HCT116 (cell line): ENCODE results near the gene HDLBP. TPM values are rescaled to one million over a fixed set of nuclear protein-coding genes. Genes with fewer than 3 reads are reported as not detected.

ENCODE experiments used
- ATAC-seq: fragments of 200-7000 bp; cut with Tn5 transposase; 2 replicates; pipeline ENCODE4 v1.9.1; 2020; ENCODE audit warnings: mild to moderate bottlenecking, moderate library complexity
- BruUV-seq: library from RNA; stranded (reverse); fragments of 400-500 nt; replicated peaks from 2 replicates; lab custom pipeline; 2021; lab: Mats Ljungman, UMichigan
- CTCF ChIA-PET: fragments of 300-600 bp; sonication (Branson Sonifier 250); formaldehyde crosslinking; loops from one replicate; lab custom pipeline; 2021; ENCODE audit warnings: antibody characterized with exemption; lab: Charles Lee
- POLR2A ChIA-PET: fragments of 300-600, 350-600 bp; sonication (Branson Sonifier 250); formaldehyde crosslinking; loops from one replicate; lab custom pipeline; 2021; ENCODE audit warnings: antibody characterized with exemption; lab: Charles Lee
- RAD21 ChIA-PET, 2 experiments: fragments of 300-600 bp; sonication (Branson Sonifier 250); formaldehyde crosslinking; loops; one replicate each; lab custom pipeline; 2023; ENCODE audit warnings: low total read pairs in 2 of 2; ENCODE audit not compliant: uncharacterized antibody in 2 of 2, unreplicated experiment in 2 of 2, low non-redundant PET in 1 of 2; lab: Charles Lee
- DNase-seq: peaks from one replicate; pipeline ENCODE4 v3.0.0-alpha.2; 2010; ENCODE audit warnings: low read depth, low spot score
- H2AFZ ChIP-seq: fragments of 200-600 bp; shearing (Covaris generic), sonication (generic); 2 replicates; pipeline ENCODE4 v1.6.1; 2017; ENCODE audit warnings: low read depth, mixed run types, mixed read lengths, antibody characterized with exemption, low read length; ENCODE audit not compliant: poor library complexity, severe bottlenecking
- H3K27ac ChIP-seq: 2 replicates; pipeline ENCODE4 v1.5.1; 2012; ENCODE audit warnings: low read depth, low read length
- H3K27me3 ChIP-seq: fragments of 200-600 bp; sonication (generic); 2 replicates; pipeline ENCODE4 v1.6.1; 2016; ENCODE audit warnings: mixed run types, low read length, mixed read lengths; ENCODE audit not compliant: insufficient read depth
- H3K36me3 ChIP-seq, 2 experiments: fragments of 200-500 bp in 1 of 2; fragments of 200-600 bp in 1 of 2; sonication (Bioruptor generic) in 1 of 2; sonication (generic) in 1 of 2; 2 replicates each; pipeline versions ENCODE4 v1.5.1 to v1.6.1; 2014 to 2016; ENCODE audit warnings: low read length in 2 of 2, inconsistent platforms in 1 of 2, mixed read lengths in 1 of 2, mixed run types in 1 of 2; ENCODE audit not compliant: insufficient read depth in 2 of 2, control insufficient read depth in 1 of 2
- H3K4me1 ChIP-seq, 2 experiments: fragments of 200-600 bp in 1 of 2; sonication (generic) in 1 of 2; 2 replicates each; pipeline versions ENCODE4 v1.5.1 to v1.6.1; 2012 to 2017; ENCODE audit warnings: low read length in 2 of 2, inconsistent platforms in 1 of 2, mild to moderate bottlenecking in 1 of 2, mixed read lengths in 1 of 2, mixed run types in 1 of 2, moderate library complexity in 1 of 2; ENCODE audit not compliant: insufficient read depth in 2 of 2, control insufficient read depth in 1 of 2
- H3K4me2 ChIP-seq: fragments of 200-600 bp; sonication (generic); 2 replicates; pipeline ENCODE4 v1.6.1; 2017; ENCODE audit warnings: mixed run types, low read length, mixed read lengths
- H3K4me3 ChIP-seq, 2 experiments: fragments of 200-600 bp in 1 of 2; sonication (generic) in 1 of 2; replicated peaks in 1 of 2; 2 replicates each; pipeline ENCODE4 v1.5.1; 2011 to 2016; ENCODE audit warnings: low read length in 2 of 2, control low read depth in 1 of 2, low read depth in 1 of 2, mild to moderate bottlenecking in 1 of 2, mixed read lengths in 1 of 2, mixed run types in 1 of 2
- H3K79me2 ChIP-seq: fragments of 200-600 bp; sonication (generic); 2 replicates; pipeline ENCODE4 v1.6.1; 2017; ENCODE audit warnings: mild to moderate bottlenecking, mixed run types, low read length, moderate library complexity, mixed read lengths; ENCODE audit not compliant: insufficient read depth
- H3K9ac ChIP-seq: fragments of 200-600 bp; sonication (generic); 2 replicates; pipeline ENCODE4 v1.6.1; 2016; ENCODE audit warnings: low read length, mixed read lengths
- H3K9me2 ChIP-seq: fragments of 200-600 bp; sonication (generic), shearing (Covaris generic); 2 replicates; pipeline ENCODE4 v1.6.1; 2017; ENCODE audit warnings: mixed run types, mild to moderate bottlenecking, moderate library complexity; ENCODE audit not compliant: insufficient read depth
- H3K9me3 ChIP-seq, 2 experiments: fragments of 200-500 bp in 1 of 2; fragments of 200-600 bp in 1 of 2; sonication (Bioruptor generic) in 1 of 2; sonication (generic) in 1 of 2; 2 replicates each; pipeline ENCODE4 v1.6.1; 2014 to 2017; ENCODE audit warnings: low read length in 2 of 2, mixed read lengths in 2 of 2, inconsistent platforms in 1 of 2, low read depth in 1 of 2, mild to moderate bottlenecking in 1 of 2, mixed run types in 1 of 2, moderate library complexity in 1 of 2; ENCODE audit not compliant: control insufficient read depth in 1 of 2, insufficient read depth in 1 of 2
- H4K20me1 ChIP-seq: fragments of 200-600 bp; sonication (generic), shearing (Covaris generic); 2 replicates; pipeline ENCODE4 v1.6.1; 2017; ENCODE audit warnings: mixed run types, mild to moderate bottlenecking, moderate library complexity; ENCODE audit not compliant: insufficient read depth
- ATF3 ChIP-seq: IDR thresholded peaks from 2 replicates; pipeline ENCODE4 v1.6.1; 2012
- CBX3 ChIP-seq: IDR thresholded peaks from 2 replicates; pipeline ENCODE4 v1.6.1; 2012; ENCODE audit warnings: low read depth
- CEBPB ChIP-seq: IDR thresholded peaks from 2 replicates; pipeline ENCODE4 v1.6.1; 2012; ENCODE audit warnings: low read depth
- EGR1 ChIP-seq: IDR thresholded peaks from 2 replicates; pipeline ENCODE4 v1.6.1; 2012; ENCODE audit warnings: low read depth
- ELF1 ChIP-seq: IDR thresholded peaks from 2 replicates; pipeline ENCODE4 v1.6.1; 2012; ENCODE audit warnings: low read depth, borderline replicate concordance
- EZH2 ChIP-seq: fragments of 200-600 bp; sonication (generic); IDR thresholded peaks from 2 replicates; pipeline ENCODE4 v1.6.1; 2017; ENCODE audit warnings: antibody characterized with exemption, mixed run types
- EZH2phosphoT487 ChIP-seq: fragments of 200-600 bp; IDR thresholded peaks from 2 replicates; pipeline ENCODE4 v1.6.1; 2018; ENCODE audit warnings: antibody characterized with exemption, borderline replicate concordance
- FOSL1 ChIP-seq: IDR thresholded peaks from 2 replicates; pipeline ENCODE4 v1.6.1; 2012; ENCODE audit warnings: low read depth
- POLR2A ChIP-seq: IDR thresholded peaks from 2 replicates; pipeline ENCODE4 v1.7.0; 2011; ENCODE audit warnings: borderline replicate concordance; ENCODE audit not compliant: insufficient read depth, insufficient read length; ENCODE audit errors: extremely low read depth
- REST ChIP-seq: IDR thresholded peaks from 2 replicates; pipeline ENCODE4 v1.6.1; 2012; ENCODE audit warnings: low read depth
- SP1 ChIP-seq: IDR thresholded peaks from 2 replicates; pipeline ENCODE4 v1.6.1; 2012; ENCODE audit warnings: low read depth
- YY1 ChIP-seq: IDR thresholded peaks from 2 replicates; pipeline ENCODE4 v1.6.1; 2011; ENCODE audit warnings: low read length, low read depth, moderate library complexity, mild to moderate bottlenecking; ENCODE audit not compliant: insufficient replicate concordance; ENCODE audit errors: extremely low read depth
- ZBTB33 ChIP-seq: IDR thresholded peaks from 2 replicates; pipeline ENCODE4 v1.6.1; 2011; ENCODE audit warnings: mild to moderate bottlenecking, low read length, moderate library complexity; ENCODE audit not compliant: insufficient replicate concordance; ENCODE audit errors: extremely low read depth
- ZFX ChIP-seq: fragments of 450-650 bp; IDR thresholded peaks from 2 replicates; pipeline ENCODE4 v1.6.1; 2017
- intact Hi-C: fragments of 100-400 bp; cut with micrococcal nuclease; formaldehyde crosslinking; loops from 2 replicates; pipeline ENCODE4 v1.10.0; 2022
- total RNA-seq: library from RNA; stranded (reverse); gene quantifications from one replicate; pipeline ENCODE4 v1.2.1, GENCODE V29; 2021; ENCODE audit not compliant: unreplicated experiment

HDLBP gene
- total RNA-seq, 1 experiment from 2014 or later, result 462 TPM

- Histone ChIP-seq H3K79me2 (no peaks in the 10 kb centered on the region), H3K9ac (no peak overlapping the region), H4K20me1 (no peaks in the 10 kb centered on the region), H3K4me3 (no peak overlapping the region), H3K9me2 (no peaks in the 10 kb centered on the region)
- ATAC-seq, result no peak
- no peak for DNase-seq
- BruUV-seq, result no TSS peak
- TF ChIP-seq EZH2 (no peak), ELF1 (no peak), ATF3 (no peak), CEBPB (no peak), POLR2A (no peak)
- TF ChIP-seq, all 23 proteins: peak for 0
- no peaks in the 10 kb centered on the region for H3K9me3 ChIP-seq
- H3K36me3 ChIP-seq, result peaks cover 39 to 44% of the 10 kb centered on the region in 2 experiments
- CTCF ChIA-PET, result no interaction called here
- H3K4me2 ChIP-seq, result no peak overlapping the region
- intact Hi-C loops, result no loop called here
- no peak overlapping the region for H3K27ac ChIP-seq
- no peak overlapping the region for H2AFZ ChIP-seq
- H3K4me1 ChIP-seq, result peaks cover 6 to 11% of the 10 kb centered on the region in 2 experiments; a peak in 3 of 4 replicates
- POLR2A ChIA-PET, result no interaction called here
- no peaks in the 10 kb centered on the region for H3K27me3 ChIP-seq
- RAD21 ChIA-PET, result no interaction called here
These were observed 87.2 kb downstream of the HDLBP start for GRCh38 chr2:241228081-241228859.

GRCh38 chr2:241227594-241227993 is 87.9 kb downstream of the HDLBP start:
- Histone ChIP-seq H3K9me2 (no peaks in the 10 kb centered on the region), H3K4me2 (no peak overlapping the region), H3K36me3 (peaks cover 34 to 41% of the 10 kb centered on the region in 2 experiments), H3K9ac (no peak overlapping the region), H3K9me3 (no peaks in the 10 kb centered on the region), H3K4me1 (peaks cover 6 to 11% of the 10 kb centered on the region in 2 experiments; a peak in 3 of 4 replicates), H3K4me3 (no peak overlapping the region), H3K79me2 (no peaks in the 10 kb centered on the region), H3K27ac (no peak overlapping the region), H2AFZ (no peak overlapping the region), H4K20me1 (no peaks in the 10 kb centered on the region), H3K27me3 (no peaks in the 10 kb centered on the region)
- intact Hi-C loops, result no loop called here
- ATAC-seq, result no peak
- ChIA-PET CTCF (no interaction called here), RAD21 (no interaction called here), POLR2A (no interaction called here)
- no peak for DNase-seq
- no TSS peak for BruUV-seq
- TF ChIP-seq EZH2 (no peak), FOSL1 (no peak), EZH2phosphoT487 (no peak), ZFX (no peak), ZBTB33 (no peak), REST (no peak), SP1 (no peak), CBX3 (no peak), YY1 (no peak), ELF1 (no peak), EGR1 (no peak)
